Measurements from ENCODE around the gene HIC1. TPM values are rescaled to one million over a fixed set of nuclear protein-coding genes. Genes with fewer than 3 reads are reported as not detected.

Gene HIC1, protein sequence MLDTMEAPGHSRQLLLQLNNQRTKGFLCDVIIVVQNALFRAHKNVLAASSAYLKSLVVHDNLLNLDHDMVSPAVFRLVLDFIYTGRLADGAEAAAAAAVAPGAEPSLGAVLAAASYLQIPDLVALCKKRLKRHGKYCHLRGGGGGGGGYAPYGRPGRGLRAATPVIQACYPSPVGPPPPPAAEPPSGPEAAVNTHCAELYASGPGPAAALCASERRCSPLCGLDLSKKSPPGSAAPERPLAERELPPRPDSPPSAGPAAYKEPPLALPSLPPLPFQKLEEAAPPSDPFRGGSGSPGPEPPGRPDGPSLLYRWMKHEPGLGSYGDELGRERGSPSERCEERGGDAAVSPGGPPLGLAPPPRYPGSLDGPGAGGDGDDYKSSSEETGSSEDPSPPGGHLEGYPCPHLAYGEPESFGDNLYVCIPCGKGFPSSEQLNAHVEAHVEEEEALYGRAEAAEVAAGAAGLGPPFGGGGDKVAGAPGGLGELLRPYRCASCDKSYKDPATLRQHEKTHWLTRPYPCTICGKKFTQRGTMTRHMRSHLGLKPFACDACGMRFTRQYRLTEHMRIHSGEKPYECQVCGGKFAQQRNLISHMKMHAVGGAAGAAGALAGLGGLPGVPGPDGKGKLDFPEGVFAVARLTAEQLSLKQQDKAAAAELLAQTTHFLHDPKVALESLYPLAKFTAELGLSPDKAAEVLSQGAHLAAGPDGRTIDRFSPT
- total RNA-seq, result 10 to 100 TPM in 1 of 4 donors, 1 to 10 TPM in 3; 4.3 to 12.6 (median 9.4) TPM
- 1 to 10 TPM; 2.0 to 3.5 (median 2.1) TPM for polyA plus RNA-seq
- long read RNA-seq, donor 1, partial matches to known transcripts, result 0 of 17 reads
- long read RNA-seq, donor 1, other reads (novel, unspliced or antisense), result 10 of 17 reads
- long read RNA-seq, donor 2, transcript HIC1-205 (2 exons, 1,134 nt), result major isoform, 6 of 27 reads
- long read RNA-seq, donor 2, partial matches to known transcripts, result 0 of 27 reads
- long read RNA-seq, donor 2, other reads (novel, unspliced or antisense), result 17 of 27 reads

GRCh38 chr17:2054512-2055291, at the start of gene HIC1:
TSS of gene HIC1 (plus strand) at chr17:2055103. CDS start at chr17:2056691, 1,588 bp downstream.
- H3K4me1 ChIP-seq, result peaks cover 6% of the 10 kb centered on the region
- TF ChIP-seq, protein P1, sequence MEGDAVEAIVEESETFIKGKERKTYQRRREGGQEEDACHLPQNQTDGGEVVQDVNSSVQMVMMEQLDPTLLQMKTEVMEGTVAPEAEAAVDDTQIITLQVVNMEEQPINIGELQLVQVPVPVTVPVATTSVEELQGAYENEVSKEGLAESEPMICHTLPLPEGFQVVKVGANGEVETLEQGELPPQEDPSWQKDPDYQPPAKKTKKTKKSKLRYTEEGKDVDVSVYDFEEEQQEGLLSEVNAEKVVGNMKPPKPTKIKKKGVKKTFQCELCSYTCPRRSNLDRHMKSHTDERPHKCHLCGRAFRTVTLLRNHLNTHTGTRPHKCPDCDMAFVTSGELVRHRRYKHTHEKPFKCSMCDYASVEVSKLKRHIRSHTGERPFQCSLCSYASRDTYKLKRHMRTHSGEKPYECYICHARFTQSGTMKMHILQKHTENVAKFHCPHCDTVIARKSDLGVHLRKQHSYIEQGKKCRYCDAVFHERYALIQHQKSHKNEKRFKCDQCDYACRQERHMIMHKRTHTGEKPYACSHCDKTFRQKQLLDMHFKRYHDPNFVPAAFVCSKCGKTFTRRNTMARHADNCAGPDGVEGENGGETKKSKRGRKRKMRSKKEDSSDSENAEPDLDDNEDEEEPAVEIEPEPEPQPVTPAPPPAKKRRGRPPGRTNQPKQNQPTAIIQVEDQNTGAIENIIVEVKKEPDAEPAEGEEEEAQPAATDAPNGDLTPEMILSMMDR (IDR thresholded peaks at IDR 0.05), result peak; percentile 97
- ATAC-seq (peak; percentile 72 to 83 (median 78)), DNase-seq (peak; percentile 81 to 90)
- peak within 1 kb of the TSS; percentile 62 for H3K27ac ChIP-seq
- peaks cover 0 to 13% (median 2%) of the 10 kb centered on the region in 3 donors for H3K27me3 ChIP-seq (ENCODE audit: insufficient read depth in 3 of 3, low read length in 2 of 3)
- H3K4me3 ChIP-seq, result peak within 1 kb of the TSS; percentile 74
- H3K9me3 ChIP-seq, result no peaks in the 10 kb centered on the region
- WGBS, 3 donors, result 4 to 6% (median 4%) methylated on average over 51 to 72 of the region's 72 CpGs
- intact Hi-C loops (cut with DNase I), result loop anchor here (1.0 to 2.0 kb wide), 4 partner anchors 190 to 228 kb away; no protein-coding TSS in a partner anchor
- H3K36me3 ChIP-seq (ENCODE audit: insufficient read depth in 1 of 2, low read depth in 1 of 2), result peaks cover 0 to 7% of the 10 kb centered on the region in 2 donors

DNA sequence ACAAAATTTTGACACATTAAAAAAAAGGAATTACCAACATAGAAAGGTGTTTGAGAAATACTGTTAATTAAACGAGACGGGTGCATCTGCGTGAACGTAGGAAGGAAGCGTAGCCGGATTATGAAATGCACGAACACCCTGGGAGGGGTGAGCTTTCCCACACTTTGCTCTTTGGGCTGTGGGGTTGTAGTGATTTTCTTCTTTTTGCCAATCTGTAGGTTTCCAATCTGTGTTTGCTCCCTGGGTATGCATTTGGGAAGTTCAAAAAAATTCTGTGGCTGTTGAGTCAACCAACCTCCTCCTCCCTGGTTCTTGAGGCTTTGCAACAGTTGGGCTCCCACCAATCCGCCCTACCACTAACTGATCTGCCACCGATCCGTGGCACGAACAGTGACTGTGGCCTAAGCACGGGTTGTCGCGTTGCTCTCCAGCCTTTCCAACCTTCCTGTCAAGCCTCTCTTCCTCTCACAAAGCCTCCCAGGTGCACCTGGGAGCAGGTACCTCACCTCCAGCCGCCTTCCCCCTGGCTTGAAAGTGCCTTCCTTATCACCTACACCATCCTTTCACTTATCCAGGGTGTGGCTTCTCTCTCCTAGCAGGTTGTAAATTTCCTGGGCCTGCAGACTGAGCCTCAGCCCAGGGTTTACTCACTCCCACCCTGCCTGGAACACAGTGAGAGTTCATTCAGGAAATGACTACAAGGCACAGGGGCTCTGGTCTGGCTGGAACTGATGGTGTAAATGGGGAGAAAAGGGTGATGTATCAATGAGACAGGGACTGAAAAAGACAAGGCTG, 46.4 kb upstream of the HIC1 start:
- no peak for ATAC-seq
- peak in 1 of 2 donors; percentile 21 for DNase-seq
- TF ChIP-seq, protein P1 (IDR thresholded peaks at IDR 0.05), result no peak
- Histone ChIP-seq H3K27ac (no peak overlapping the region), H3K27me3 (ENCODE audit: insufficient read depth in 3 of 3, low read length in 2 of 3) (no peaks in the 10 kb centered on the region), H3K4me3 (no peak overlapping the region), H3K4me1 (peaks cover 17% of the 10 kb centered on the region), H3K9me3 (no peaks in the 10 kb centered on the region), H3K36me3 (ENCODE audit: insufficient read depth in 1 of 2, low read depth in 1 of 2) (no peaks in the 10 kb centered on the region)
- intact Hi-C loops (cut with DNase I), result no loop called here
- WGBS, 3 donors, result 87 to 93% (median 92%) methylated on average over 15 of the region's 15 CpGs

GRCh38 chr17:2009737-2010136, 45.2 kb upstream of the HIC1 start:
- Histone ChIP-seq H3K4me3 (no peak overlapping the region), H3K4me1 (peaks cover 12% of the 10 kb centered on the region), H3K27me3 (ENCODE audit: insufficient read depth in 3 of 3, low read length in 2 of 3) (no peaks in the 10 kb centered on the region), H3K9me3 (no peaks in the 10 kb centered on the region), H3K36me3 (ENCODE audit: insufficient read depth in 1 of 2, low read depth in 1 of 2) (no peaks in the 10 kb centered on the region), H3K27ac (no peak overlapping the region)
- TF ChIP-seq, protein P1 (IDR thresholded peaks at IDR 0.05), result no peak
- WGBS, 3 donors, result 83 to 89% (median 88%) methylated on average over 7 to 10 of the region's 10 CpGs
- ATAC-seq, result no peak
- DNase-seq, result no peak
- intact Hi-C loops (cut with DNase I), result no loop called here
